Smooth muscle cell (in vitro differentiated cells): ENCODE data around the gene FAS. TPM values are rescaled to one million over a fixed set of nuclear protein-coding genes. Genes with fewer than 3 reads are reported as not detected.

Source experiments
- DNase-seq: peaks from one replicate; lab custom pipeline; 2025; ENCODE audit not compliant: unreplicated experiment; lab: John Stamatoyannopoulos, UW
- H2AFZ ChIP-seq: fragments of 200-600 bp; sonication (generic); 2 replicates; pipeline ENCODE4 v1.6.0; 2016; ENCODE audit warnings: antibody characterized with exemption, low read depth, mild to moderate bottlenecking
- H3F3A ChIP-seq: fragments of 200-600 bp; sonication (generic); 2 replicates; pipeline ENCODE4 v1.6.0; 2017; ENCODE audit warnings: antibody characterized with exemption, low read depth
- H3K27ac ChIP-seq: fragments of 200-600 bp; sonication (generic); 2 replicates; pipeline ENCODE4 v1.5.1; 2016; ENCODE audit warnings: low read depth, mild to moderate bottlenecking
- H3K27me3 ChIP-seq: fragments of 200-600 bp; sonication (generic); 2 replicates; pipeline ENCODE4 v1.6.1; 2016; ENCODE audit warnings: low read depth, mild to moderate bottlenecking
- H3K36me3 ChIP-seq: fragments of 200-600 bp; sonication (generic); 2 replicates; pipeline ENCODE4 v1.5.1; 2016; ENCODE audit warnings: low read depth
- H3K4me1 ChIP-seq: fragments of 200-600 bp; sonication (generic); 2 replicates; pipeline ENCODE4 v1.5.1; 2016; ENCODE audit warnings: low read depth
- H3K4me2 ChIP-seq: fragments of 200-600 bp; sonication (generic); 2 replicates; pipeline ENCODE4 v1.6.0; 2016; ENCODE audit warnings: mild to moderate bottlenecking
- H3K4me3 ChIP-seq: fragments of 200-600 bp; sonication (generic); 2 replicates; pipeline ENCODE4 v1.5.1; 2016; ENCODE audit warnings: mild to moderate bottlenecking
- H3K79me2 ChIP-seq: fragments of 200-600 bp; sonication (generic); 2 replicates; pipeline ENCODE4 v1.6.0; 2016; ENCODE audit warnings: low read depth, mild to moderate bottlenecking
- H3K9ac ChIP-seq: fragments of 200-600 bp; sonication (generic); 2 replicates; pipeline ENCODE4 v1.6.0; 2016; ENCODE audit warnings: low read depth
- H3K9me3 ChIP-seq: fragments of 200-600 bp; sonication (generic); replicated peaks from 2 replicates; pipeline ENCODE4 v1.5.1; 2016; ENCODE audit warnings: low read depth
- H4K20me1 ChIP-seq: fragments of 200-600 bp; sonication (generic); 2 replicates; pipeline ENCODE4 v1.6.0; 2016; ENCODE audit warnings: low read depth
- CTCF ChIP-seq: fragments of 200-600 bp; sonication (generic); IDR thresholded peaks from 2 replicates; pipeline ENCODE4 v1.5.1; 2017; ENCODE audit warnings: borderline replicate concordance, mild to moderate bottlenecking, antibody characterized with exemption; ENCODE audit not compliant: insufficient read depth, poor library complexity, severe bottlenecking
- WGBS: methylation state at CpG from one replicate; pipeline ENCODE4 v1.1.7; 2016; ENCODE audit warnings: low lambda C conversion rate; 5-methylcytosine and 5-hydroxymethylcytosine counted together
- polyA plus RNA-seq: library from polyadenylated mRNA; unstranded; fragments of >200 nt; fragmentation: Nextera tagmentation; extraction: Ambion mirVana; gene quantifications from 2 replicates; pipeline ENCODE4 v1.2.1, GENCODE V29; 2016
- total RNA-seq: library from RNA; depleted of rRNA; stranded (reverse); fragments of >200 nt; gene quantifications from 2 replicates; pipeline ENCODE4 v1.2.3, GENCODE V29; 2014

The FAS gene
- total and polyA plus RNA-seq, 2 experiments from 2014 or later: 14.4 to 21.8 TPM

DNA sequence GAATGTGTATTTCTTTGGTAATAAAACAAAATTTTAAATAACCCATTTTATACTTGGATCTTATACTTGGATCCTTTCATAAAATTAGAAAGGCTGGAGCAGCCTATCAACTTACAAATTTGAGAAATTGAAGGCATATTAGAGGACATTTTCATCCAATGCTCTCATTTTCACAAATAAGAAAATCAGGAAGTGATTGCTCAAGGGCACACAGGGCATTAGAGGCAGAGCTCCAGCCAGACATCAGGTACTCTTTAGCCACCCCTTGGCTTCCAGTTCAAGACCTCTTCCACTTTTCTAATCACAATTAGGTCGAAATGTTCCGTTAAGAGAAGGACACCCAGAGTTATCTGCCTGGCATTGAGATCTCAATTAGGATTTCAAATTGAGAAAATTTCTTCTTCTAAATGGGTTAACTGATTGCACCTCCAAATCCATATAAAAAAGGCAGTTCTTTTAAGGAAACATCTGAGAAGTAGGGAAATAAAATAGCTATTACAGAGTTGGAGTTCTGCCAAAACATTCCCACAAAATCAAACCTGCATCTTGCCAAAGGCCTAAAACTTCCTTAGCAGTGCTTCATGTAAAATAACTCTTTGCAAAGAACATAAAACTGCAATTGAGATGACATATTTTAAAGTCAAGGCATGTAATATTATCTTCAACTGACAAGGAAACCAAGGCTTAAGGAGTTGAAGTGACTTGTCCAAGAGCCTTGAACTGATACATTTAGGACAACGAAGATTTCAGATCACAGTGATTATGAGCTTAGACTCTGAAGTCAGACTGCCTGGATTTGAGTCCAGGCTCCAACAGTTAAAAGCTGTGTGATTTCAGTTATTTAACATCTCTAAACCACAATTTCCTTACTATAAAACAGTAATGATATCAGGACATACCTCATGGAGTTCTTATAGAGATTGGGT lies 40.4 kb upstream of the FAS start:
- WGBS: 41% methylated on average over 3 of the region's 3 CpGs
- peak overlapping the region; percentile 95 for H3K4me2 ChIP-seq
- H3F3A ChIP-seq: peaks cover 47% of the 10 kb centered on the region
- H2AFZ ChIP-seq: no peak overlapping the region
- no peak for TF ChIP-seq CTCF
- H3K79me2 ChIP-seq: peaks cover 62% of the 10 kb centered on the region
- H3K36me3 ChIP-seq: peaks cover 3% of the 10 kb centered on the region
- H3K27me3 ChIP-seq: no peaks in the 10 kb centered on the region
- peaks cover 66% of the 10 kb centered on the region for H4K20me1 ChIP-seq
- DNase-seq: no peak
- peak overlapping the region; percentile 50 for H3K4me3 ChIP-seq
- H3K4me1 ChIP-seq: peaks cover 53% of the 10 kb centered on the region
- H3K9ac ChIP-seq: peak overlapping the region; percentile 29
- H3K27ac ChIP-seq: peak overlapping the region; percentile 84
- no peaks in the 10 kb centered on the region for H3K9me3 ChIP-seq

GRCh38 chr10:88952647-88953111 lies 37.9 kb upstream of the FAS start, which contains the start of gene ACTA2:
TSS of gene ACTA2 (minus strand) at chr10:88952773. CDS start at chr10:88948930, 3,843 bp downstream.
- peaks cover 36% of the 10 kb centered on the region for H3F3A ChIP-seq
- H3K27ac ChIP-seq: peak within 1 kb of the TSS; percentile 84
- no peaks in the 10 kb centered on the region for H3K36me3 ChIP-seq
- no peaks in the 10 kb centered on the region for H3K9me3 ChIP-seq
- peaks cover 54% of the 10 kb centered on the region for H3K4me1 ChIP-seq
- TF ChIP-seq CTCF: no peak
- peak within 1 kb of the TSS; percentile 95 for H3K4me2 ChIP-seq
- peak within 1 kb of the TSS; percentile 2 for H2AFZ ChIP-seq
- WGBS: 15% methylated on average over 8 of the region's 8 CpGs
- peak within 1 kb of the TSS; percentile 50 for H3K4me3 ChIP-seq
- H3K79me2 ChIP-seq: peaks cover 41% of the 10 kb centered on the region
- no peak for DNase-seq
- no peaks in the 10 kb centered on the region for H3K27me3 ChIP-seq
- no peak within 1 kb of the TSS for H3K9ac ChIP-seq
- peaks cover 43% of the 10 kb centered on the region for H4K20me1 ChIP-seq

GRCh38 chr10:88953662-88954061 lies 36.9 kb upstream of the FAS start:
- Histone ChIP-seq H2AFZ (peak overlapping the region; percentile 8), H3K36me3 (no peaks in the 10 kb centered on the region), H3K4me3 (no peak overlapping the region), H4K20me1 (peaks cover 33% of the 10 kb centered on the region), H3K9ac (no peak overlapping the region), H3F3A (peaks cover 36% of the 10 kb centered on the region), H3K9me3 (no peaks in the 10 kb centered on the region), H3K4me2 (peak overlapping the region; percentile 95), H3K79me2 (peaks cover 31% of the 10 kb centered on the region), H3K4me1 (peaks cover 54% of the 10 kb centered on the region), H3K27ac (peak overlapping the region; percentile 84), H3K27me3 (no peaks in the 10 kb centered on the region)
- DNase-seq: no peak
- no peak for TF ChIP-seq CTCF
- 65% methylated on average over 5 of the region's 5 CpGs for WGBS
